DND-41 (cell line): ENCODE measurements around the gene RPL36A.
A peak's percentile ranks its signal among the peaks of the same experiment; 100 is the strongest.

Experiments used
- ATAC-seq: fragments of 200-7000 bp; cut with Tn5 transposase; 3 replicates; pipeline ENCODE4 v1.9.1; 2021; ENCODE audit warnings: low read depth; ENCODE audit not compliant: insufficient read depth
- DNase-seq: peaks from one replicate; pipeline ENCODE4 v3.0.0-alpha.2; 2020
- H2AFZ ChIP-seq: 2 replicates; pipeline ENCODE4 v1.6.0; 2012; ENCODE audit warnings: low read depth, low read length
- H3K27ac ChIP-seq: 2 replicates; pipeline ENCODE4 v1.5.1; 2012; ENCODE audit warnings: low read length, inconsistent platforms
- H3K27me3 ChIP-seq: fragments of 200-600 bp; sonication (generic); 2 replicates; pipeline ENCODE4 v1.6.0; 2012; ENCODE audit warnings: low read length, mild to moderate bottlenecking, inconsistent platforms; ENCODE audit not compliant: insufficient read depth, poor library complexity
- H3K36me3 ChIP-seq: 2 replicates; pipeline ENCODE4 v1.5.1; 2012; ENCODE audit warnings: low read length, inconsistent platforms; ENCODE audit not compliant: insufficient read depth
- H3K4me1 ChIP-seq: 2 replicates; pipeline ENCODE4 v1.5.1; 2012; ENCODE audit warnings: mild to moderate bottlenecking, low read length; ENCODE audit not compliant: insufficient read depth
- H3K4me2 ChIP-seq: 2 replicates; pipeline ENCODE4 v1.6.0; 2012; ENCODE audit warnings: mild to moderate bottlenecking, moderate library complexity, low read length, inconsistent platforms; ENCODE audit not compliant: insufficient read depth
- H3K4me3 ChIP-seq, 2 experiments: fragments of 200-600 bp in 1 of 2; shearing (Covaris generic) in 1 of 2; 2 replicates each; pipeline ENCODE4 v1.5.1; 2012 to 2016; ENCODE audit warnings: inconsistent platforms in 2 of 2, low read length in 2 of 2, mild to moderate bottlenecking in 2 of 2, low read depth in 1 of 2, moderate library complexity in 1 of 2
- H3K79me2 ChIP-seq: 2 replicates; pipeline ENCODE4 v1.6.0; 2012; ENCODE audit warnings: low read length, inconsistent platforms; ENCODE audit not compliant: insufficient read depth
- H3K9ac ChIP-seq: 2 replicates; pipeline ENCODE4 v1.6.0; 2012; ENCODE audit warnings: low read depth, mild to moderate bottlenecking, inconsistent platforms, low read length, moderate library complexity
- H3K9me3 ChIP-seq: 2 replicates; pipeline ENCODE4 v1.5.1; 2012; ENCODE audit warnings: low read length, moderate library complexity, mild to moderate bottlenecking, inconsistent platforms; ENCODE audit not compliant: insufficient read depth, severe bottlenecking
- H4K20me1 ChIP-seq: 2 replicates; pipeline ENCODE4 v1.6.0; 2012; ENCODE audit warnings: low read length; ENCODE audit not compliant: insufficient read depth
- EZH2 ChIP-seq: IDR thresholded peaks from 3 replicates; pipeline ENCODE4 v1.6.1; 2012; ENCODE audit warnings: borderline replicate concordance, low read depth, mild to moderate bottlenecking, moderate library complexity, low read length, inconsistent platforms; ENCODE audit not compliant: severe bottlenecking
- TF ChIP-seq, protein P1 (sequence below): IDR thresholded peaks from 2 replicates; pipeline ENCODE4 v1.5.1; 2012; ENCODE audit warnings: borderline replicate concordance, low read length, moderate library complexity, mild to moderate bottlenecking; ENCODE audit not compliant: poor library complexity, severe bottlenecking; ENCODE audit errors: extremely low read depth

RPL36A gene

DNA sequence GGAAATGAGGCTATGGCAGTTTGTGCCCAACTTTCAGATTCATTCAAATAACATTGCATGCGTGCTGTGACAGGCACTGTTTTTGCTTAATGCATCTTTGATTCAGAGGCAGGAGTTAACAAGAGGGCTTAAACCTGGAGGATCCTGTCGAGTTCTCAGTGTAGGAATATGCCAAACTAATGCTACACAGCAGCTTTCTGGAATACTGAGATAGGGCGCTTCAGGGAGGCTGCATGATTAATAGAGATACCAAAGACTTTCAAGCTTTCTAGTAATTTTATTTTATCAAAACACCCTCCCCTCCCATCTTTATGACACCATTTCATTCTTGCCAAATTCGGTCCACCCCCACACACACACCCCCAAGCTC lies 41.6 kb upstream of the RPL36A start:
- Histone ChIP-seq H3K79me2 (peaks cover 32% of the 10 kb centered on the region), H3K27ac (peak overlapping the region; percentile 87), H3K4me3 (peak overlapping the region; percentile 69 to 91), H3K4me2 (peak overlapping the region; percentile 82), H3K4me1 (peaks cover 24% of the 10 kb centered on the region), H3K36me3 (0 out of 2 replicates have a peak, but pooled peaks cover 8% of the 10 kb centered on the region), H3K9me3 (no peaks in the 10 kb centered on the region), H4K20me1 (no peaks in the 10 kb centered on the region), H3K27me3 (no peaks in the 10 kb centered on the region), H3K9ac (peak overlapping the region; percentile 64), H2AFZ (peak overlapping the region; percentile 90)
- no peak for TF ChIP-seq EZH2
- DNase-seq (no peak), ATAC-seq (no peak)

DNA sequence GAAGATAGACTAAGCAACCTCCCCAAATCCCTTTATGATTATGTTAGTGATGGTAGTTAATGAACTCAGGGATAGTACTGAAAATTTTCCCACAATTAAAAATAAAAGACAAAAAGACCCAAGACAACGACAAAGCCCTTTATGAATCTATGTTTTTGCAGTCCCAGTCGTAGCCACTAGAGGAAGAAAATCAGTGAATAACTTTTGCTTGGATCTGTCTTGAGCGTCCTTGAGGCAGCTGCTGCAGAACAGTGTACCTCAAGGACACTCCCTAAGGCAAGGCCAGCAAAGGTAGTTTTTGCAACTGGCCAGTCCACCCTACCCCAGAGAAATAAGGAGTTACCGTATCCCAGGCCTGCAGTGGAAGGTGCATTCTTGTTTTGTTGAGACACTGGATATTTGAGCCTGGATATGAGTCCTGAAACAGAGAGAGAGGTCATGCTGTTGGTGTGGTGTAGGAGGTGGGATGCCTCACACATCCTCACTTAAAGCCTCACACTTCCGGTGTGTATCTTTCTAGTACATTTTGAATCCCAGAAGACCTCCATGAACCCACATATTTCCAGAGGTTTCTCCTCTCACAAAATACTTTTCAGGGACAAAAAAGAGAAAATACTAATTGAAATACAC lies 33.5 kb upstream of the RPL36A start:
- no peak overlapping the region for H2AFZ ChIP-seq
- H4K20me1 ChIP-seq = no peaks in the 10 kb centered on the region

DNA sequence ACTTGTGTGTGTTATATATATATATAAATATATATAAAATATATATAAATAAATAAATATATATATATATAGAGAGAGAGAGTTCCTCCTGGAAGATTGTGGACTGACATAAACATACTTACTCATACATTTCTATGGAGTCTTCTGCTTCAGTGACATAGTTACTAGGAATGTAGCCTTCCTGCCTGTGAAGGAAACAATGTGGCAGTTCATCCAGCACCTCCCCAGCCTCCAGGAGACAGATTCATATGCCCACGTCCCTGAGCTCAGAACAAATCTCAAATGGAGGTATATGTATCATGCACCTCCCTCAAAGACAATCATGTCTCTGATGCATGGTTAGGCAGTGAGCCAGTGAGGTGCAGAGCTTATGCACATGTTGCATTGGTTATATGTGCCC lies 30.8 kb upstream of the RPL36A start:
- Histone ChIP-seq H3K27ac (no peak overlapping the region), H3K9me3 (no peaks in the 10 kb centered on the region), H3K9ac (no peak overlapping the region), H3K4me1 (no peaks in the 10 kb centered on the region), H3K36me3 (no peaks in the 10 kb centered on the region), H3K4me2 (no peak overlapping the region), H4K20me1 (no peaks in the 10 kb centered on the region), H2AFZ (no peak overlapping the region), H3K79me2 (no peaks in the 10 kb centered on the region), H3K4me3 (no peak overlapping the region), H3K27me3 (no peaks in the 10 kb centered on the region)
- ATAC-seq = no peak
- TF ChIP-seq, protein P1, sequence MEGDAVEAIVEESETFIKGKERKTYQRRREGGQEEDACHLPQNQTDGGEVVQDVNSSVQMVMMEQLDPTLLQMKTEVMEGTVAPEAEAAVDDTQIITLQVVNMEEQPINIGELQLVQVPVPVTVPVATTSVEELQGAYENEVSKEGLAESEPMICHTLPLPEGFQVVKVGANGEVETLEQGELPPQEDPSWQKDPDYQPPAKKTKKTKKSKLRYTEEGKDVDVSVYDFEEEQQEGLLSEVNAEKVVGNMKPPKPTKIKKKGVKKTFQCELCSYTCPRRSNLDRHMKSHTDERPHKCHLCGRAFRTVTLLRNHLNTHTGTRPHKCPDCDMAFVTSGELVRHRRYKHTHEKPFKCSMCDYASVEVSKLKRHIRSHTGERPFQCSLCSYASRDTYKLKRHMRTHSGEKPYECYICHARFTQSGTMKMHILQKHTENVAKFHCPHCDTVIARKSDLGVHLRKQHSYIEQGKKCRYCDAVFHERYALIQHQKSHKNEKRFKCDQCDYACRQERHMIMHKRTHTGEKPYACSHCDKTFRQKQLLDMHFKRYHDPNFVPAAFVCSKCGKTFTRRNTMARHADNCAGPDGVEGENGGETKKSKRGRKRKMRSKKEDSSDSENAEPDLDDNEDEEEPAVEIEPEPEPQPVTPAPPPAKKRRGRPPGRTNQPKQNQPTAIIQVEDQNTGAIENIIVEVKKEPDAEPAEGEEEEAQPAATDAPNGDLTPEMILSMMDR = no peak
- no peak for TF ChIP-seq EZH2
- DNase-seq = no peak

More for the DNA sequence above, 33.5 kb upstream of the RPL36A start:
- TF ChIP-seq, protein P1 = peak; percentile 36
- TF ChIP-seq EZH2 = no peak
- Histone ChIP-seq H3K4me2 (no peak overlapping the region), H3K9ac (no peak overlapping the region), H3K4me1 (no peaks in the 10 kb centered on the region), H3K4me3 (no peak overlapping the region), H3K27me3 (no peaks in the 10 kb centered on the region), H3K9me3 (no peaks in the 10 kb centered on the region), H3K36me3 (no peaks in the 10 kb centered on the region), H3K27ac (no peak overlapping the region), H3K79me2 (no peaks in the 10 kb centered on the region)
- ATAC-seq = peak; percentile 53; the same call in 2 of the 3 replicates
- DNase-seq = no peak

DNA sequence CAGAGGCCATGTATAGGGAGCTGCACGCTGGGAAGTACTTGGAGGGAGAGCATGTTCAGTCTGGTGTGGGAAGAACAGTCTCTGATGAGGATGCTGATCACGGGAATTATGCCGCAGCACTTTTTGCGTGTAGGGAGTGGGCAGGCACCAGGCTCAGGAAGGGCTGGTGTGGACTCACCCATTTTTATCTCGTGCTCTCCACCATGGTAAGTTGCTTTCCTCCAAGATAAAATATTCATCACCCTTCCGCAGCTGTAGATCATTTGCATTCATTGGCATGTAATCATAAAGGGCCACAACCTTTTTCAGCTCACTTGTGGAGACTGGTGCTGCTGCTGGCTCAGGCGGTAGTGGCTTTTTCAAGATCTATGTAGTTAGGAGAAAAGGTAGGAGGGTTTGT lies 30.4 kb upstream of the RPL36A start:
- H3K36me3 ChIP-seq = no peaks in the 10 kb centered on the region
- H3K27ac ChIP-seq = no peak overlapping the region
- no peaks in the 10 kb centered on the region for H3K9me3 ChIP-seq
- TF ChIP-seq, protein P1 = no peak
- TF ChIP-seq EZH2 = no peak
- H3K9ac ChIP-seq = no peak overlapping the region
- H3K27me3 ChIP-seq = no peaks in the 10 kb centered on the region
- no peaks in the 10 kb centered on the region for H4K20me1 ChIP-seq
- no peak for ATAC-seq
- H3K4me2 ChIP-seq = no peak overlapping the region
- DNase-seq = no peak
- H2AFZ ChIP-seq = no peak overlapping the region
- H3K4me1 ChIP-seq = no peaks in the 10 kb centered on the region
- H3K79me2 ChIP-seq = no peaks in the 10 kb centered on the region
- H3K4me3 ChIP-seq = no peak overlapping the region
